Measurements from ENCODE around the gene ZNF664.

GRCh38 chr12:124035163-124035562 lies 62.1 kb downstream of the ZNF664 start:
- TF ChIP-seq CTCF (IDR thresholded peaks at IDR 0.05) = no peak
- no peak for TF ChIP-seq POLR2A (IDR thresholded peaks at IDR 0.05; ENCODE audit: low read depth)
- TF ChIP-seq EP300 (IDR thresholded peaks at IDR 0.05) = no peak
